Measurements from ENCODE around the gene GLG1.
"Not testable (repeated sequence)": the region's sequence is repeated elsewhere in the genome, so short reads cannot be mapped to it uniquely, and the experiment has no call there.

The GLG1 gene

GRCh38 chr16:74524926-74525325, 82.0 kb downstream of the GLG1 start:
- no peak for DNase-seq

GRCh38 chr16:74524117-74524516, 82.8 kb downstream of the GLG1 start:
- no peak for DNase-seq

GRCh38 chr16:74523706-74524105, 83.2 kb downstream of the GLG1 start:
- DNase-seq, result not testable (repeated sequence)

- DNase-seq, result no peak
Measured at GRCh38 chr16:74522160-74522559, 84.8 kb downstream of the GLG1 start.

- DNase-seq, result peak; percentile 17
Measured at GRCh38 chr16:74521691-74522090, 85.2 kb downstream of the GLG1 start.

- not testable (repeated sequence) for DNase-seq
Measured at GRCh38 chr16:74518934-74519333, 88.0 kb downstream of the GLG1 start.

- DNase-seq, result no peak
Measured at GRCh38 chr16:74511961-74512360, 95.0 kb downstream of the GLG1 start.

- DNase-seq, result no peak
Measured at GRCh38 chr16:74505011-74505410, 101.9 kb downstream of the GLG1 start.

- DNase-seq, result no peak
Measured at GRCh38 chr16:74503412-74503811, 103.5 kb downstream of the GLG1 start.

GRCh38 chr16:74501484-74502478, 105.1 kb downstream of the GLG1 start:
- DNase-seq, result no peak

- DNase-seq, result no peak
Measured at GRCh38 chr16:74500907-74501306, 106.0 kb downstream of the GLG1 start.

GRCh38 chr16:74499114-74499513, 107.8 kb downstream of the GLG1 start:
- no peak for DNase-seq

- DNase-seq, result no peak
Measured at GRCh38 chr16:74497761-74498160, 109.2 kb downstream of the GLG1 start.

- DNase-seq, result no peak
Measured at GRCh38 chr16:74496054-74496453, 110.9 kb downstream of the GLG1 start.

GRCh38 chr16:74492976-74493375, 113.9 kb downstream of the GLG1 start:
- DNase-seq, result no peak

GRCh38 chr16:74487634-74488495, 119.0 kb downstream of the GLG1 start:
- no peak for DNase-seq

- no peak for DNase-seq
Measured at GRCh38 chr16:74485916-74486315, 121.0 kb downstream of the GLG1 start.

- peak; percentile 24 for DNase-seq
Measured at GRCh38 chr16:74480150-74481029, 126.5 kb downstream of the GLG1 start.

GRCh38 chr16:74477226-74477625, 129.7 kb downstream of the GLG1 start:
- DNase-seq, result no peak

GRCh38 chr16:74474416-74474815, 132.5 kb downstream of the GLG1 start:
- DNase-seq, result no peak

- no peak for DNase-seq
Measured at GRCh38 chr16:74472540-74472939, 134.4 kb downstream of the GLG1 start.

- DNase-seq, result no peak
Measured at GRCh38 chr16:74472010-74472409, 134.9 kb downstream of the GLG1 start.

Measured in femur (tissue), 1 donor.